Osteoblast (primary cell): ENCODE results near the gene SULT4A1. TPM values are rescaled to one million over a fixed set of nuclear protein-coding genes. Genes with fewer than 3 reads are reported as not detected.
A peak's percentile ranks its signal among the peaks of the same experiment; 100 is the strongest.

ENCODE experiments used
- DNase-seq: peaks from one replicate; pipeline ENCODE4 v3.0.0; 2011; ENCODE audit warnings: low spot score, mixed read lengths; ENCODE audit not compliant: insufficient read length; ENCODE audit errors: missing footprints
- H2AFZ ChIP-seq: 2 replicates; pipeline ENCODE4 v1.6.0; 2011; ENCODE audit warnings: mild to moderate bottlenecking, low read length
- H3K27ac ChIP-seq: 2 replicates; pipeline ENCODE4 v1.5.1; 2011; ENCODE audit warnings: mild to moderate bottlenecking, low read depth, low read length, moderate library complexity
- H3K27me3 ChIP-seq: 2 replicates; pipeline ENCODE4 v1.6.0; 2012; ENCODE audit warnings: mild to moderate bottlenecking, control low read depth, inconsistent platforms, low read length, moderate library complexity; ENCODE audit not compliant: insufficient read depth
- H3K36me3 ChIP-seq: 2 replicates; pipeline ENCODE4 v1.5.1; 2011; ENCODE audit warnings: mild to moderate bottlenecking, low read length, control low read depth, moderate library complexity; ENCODE audit not compliant: insufficient read depth
- H3K4me1 ChIP-seq: 2 replicates; pipeline ENCODE4 v1.5.1; 2011; ENCODE audit warnings: mild to moderate bottlenecking, low read length, control low read depth, moderate library complexity; ENCODE audit not compliant: insufficient read depth
- H3K4me2 ChIP-seq: 2 replicates; pipeline ENCODE4 v1.6.0; 2011; ENCODE audit warnings: mild to moderate bottlenecking, low read length; ENCODE audit not compliant: insufficient read depth
- H3K4me3 ChIP-seq: fragments of 200-600 bp; sonication (generic); 3 replicates; pipeline ENCODE4 v1.5.1; 2012; ENCODE audit warnings: mild to moderate bottlenecking, low read length, inconsistent platforms; ENCODE audit not compliant: insufficient read depth
- H3K79me2 ChIP-seq: 2 replicates; pipeline ENCODE4 v1.6.0; 2012; ENCODE audit warnings: mild to moderate bottlenecking, low read length, control low read depth, inconsistent platforms; ENCODE audit not compliant: insufficient read depth
- H3K9me3 ChIP-seq: 2 replicates; pipeline ENCODE4 v1.5.1; 2011; ENCODE audit warnings: low read depth, low read length, control low read depth
- H4K20me1 ChIP-seq: 2 replicates; pipeline ENCODE4 v1.6.0; 2012; ENCODE audit warnings: mild to moderate bottlenecking, low read length, control low read depth; ENCODE audit not compliant: insufficient read depth
- CTCF ChIP-seq: IDR thresholded peaks from 2 replicates; pipeline ENCODE4 v1.5.1; 2011; ENCODE audit warnings: mild to moderate bottlenecking, low read depth, low read length, moderate library complexity; ENCODE audit errors: extremely low read depth
- total RNA-seq: library from RNA; depleted of rRNA; stranded (reverse); fragments of >200 nt; gene quantifications from 2 replicates; pipeline ENCODE4 v1.2.3, GENCODE V29; 2012

The SULT4A1 gene
- total RNA-seq, 1 donor: under 0.01 TPM

DNA sequence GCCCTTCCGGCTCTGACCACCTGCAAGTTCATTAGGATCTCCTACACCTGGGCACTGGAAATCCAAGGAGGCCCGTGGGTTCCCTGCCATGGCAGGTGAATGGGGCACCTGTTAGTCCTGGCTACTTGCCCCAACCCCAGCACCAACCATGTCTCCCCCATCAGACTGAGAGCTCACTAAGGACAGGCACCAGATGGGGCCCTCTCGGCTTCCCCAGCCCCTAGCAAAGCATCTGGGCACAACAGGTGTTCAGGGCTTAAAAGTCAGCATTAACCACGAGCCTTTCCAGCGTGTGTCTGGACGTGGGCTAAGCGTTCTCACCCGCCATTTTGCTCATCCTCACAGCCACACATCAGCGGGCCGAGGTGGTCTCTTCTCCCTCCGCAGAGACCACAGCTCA is 2.2 kb downstream of the SULT4A1 start:
- Histone ChIP-seq H3K4me2 (no peak overlapping the region), H3K9me3 (no peaks in the 10 kb centered on the region), H4K20me1 (no peaks in the 10 kb centered on the region), H3K4me1 (no peaks in the 10 kb centered on the region), H3K27me3 (peaks cover 32% of the 10 kb centered on the region), H3K79me2 (no peaks in the 10 kb centered on the region), H3K4me3 (no peak overlapping the region), H3K27ac (no peak overlapping the region), H2AFZ (no peak overlapping the region), H3K36me3 (no peaks in the 10 kb centered on the region)
- TF ChIP-seq CTCF: no peak
- peak; percentile 44 for DNase-seq

DNA sequence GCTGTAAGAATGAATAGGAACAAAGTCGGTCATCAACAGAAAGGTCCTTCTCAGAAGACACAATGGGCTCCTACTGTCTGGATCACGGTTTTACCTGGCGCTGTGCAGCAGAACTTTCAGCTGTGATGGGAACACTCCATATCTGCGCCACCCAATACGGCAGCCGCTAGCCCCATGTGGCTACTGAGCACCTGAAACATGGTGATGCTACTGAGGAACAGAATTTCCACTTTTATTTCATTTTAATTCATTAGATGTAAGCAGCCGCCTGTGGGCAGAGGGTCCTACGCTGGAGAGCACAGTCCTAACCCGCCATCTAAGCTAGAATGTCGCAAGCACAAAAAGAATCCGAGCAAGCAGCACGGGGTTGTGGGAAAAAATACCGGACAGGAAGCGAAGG is 2.7 kb downstream of the SULT4A1 start:
- Histone ChIP-seq H2AFZ (no peak overlapping the region), H3K4me1 (no peaks in the 10 kb centered on the region), H3K9me3 (no peaks in the 10 kb centered on the region), H3K27ac (no peak overlapping the region), H3K4me2 (no peak overlapping the region), H3K4me3 (no peak overlapping the region), H3K27me3 (peaks cover 32% of the 10 kb centered on the region), H3K79me2 (no peaks in the 10 kb centered on the region), H4K20me1 (no peaks in the 10 kb centered on the region), H3K36me3 (no peaks in the 10 kb centered on the region)
- DNase-seq: peak; percentile 39
- TF ChIP-seq CTCF: no peak

DNA sequence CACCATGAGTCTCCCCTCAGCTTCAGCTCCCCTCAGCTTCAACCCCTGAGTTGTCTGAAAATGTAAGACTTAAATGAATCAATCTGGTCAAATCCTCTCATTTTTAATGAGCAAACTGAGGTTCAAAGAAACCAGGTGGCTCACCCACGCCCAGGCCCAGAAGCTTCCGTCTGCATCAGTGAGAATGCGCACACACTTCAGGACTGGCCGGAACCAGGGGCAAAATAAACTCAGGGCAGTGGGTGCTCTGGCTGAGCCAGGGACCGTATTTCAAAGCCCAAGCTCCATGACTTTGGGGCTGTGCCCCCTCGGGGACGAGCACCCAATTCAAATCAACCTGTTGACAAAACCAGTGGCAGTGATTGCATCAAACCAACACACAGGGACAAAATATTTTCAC is 3.1 kb downstream of the SULT4A1 start:
- Histone ChIP-seq H3K9me3 (no peaks in the 10 kb centered on the region), H3K79me2 (no peaks in the 10 kb centered on the region)
- no peak for TF ChIP-seq CTCF

GRCh38 chr22:43858156-43858895 is 4.0 kb downstream of the SULT4A1 start:
- H3K27ac ChIP-seq: no peak overlapping the region
- no peaks in the 10 kb centered on the region for H3K9me3 ChIP-seq
- no peak overlapping the region for H3K4me2 ChIP-seq
- H3K4me3 ChIP-seq: no peak overlapping the region
- no peaks in the 10 kb centered on the region for H4K20me1 ChIP-seq
- H3K27me3 ChIP-seq: peaks cover 25% of the 10 kb centered on the region
- no peaks in the 10 kb centered on the region for H3K36me3 ChIP-seq
- DNase-seq: peak; percentile 32
- no peak overlapping the region for H2AFZ ChIP-seq
- no peak for TF ChIP-seq CTCF
- no peaks in the 10 kb centered on the region for H3K4me1 ChIP-seq
- no peaks in the 10 kb centered on the region for H3K79me2 ChIP-seq

More for the DNA sequence above, 3.1 kb downstream of the SULT4A1 start:
- Histone ChIP-seq H3K4me1 (no peaks in the 10 kb centered on the region), H3K27me3 (peaks cover 32% of the 10 kb centered on the region), H3K36me3 (no peaks in the 10 kb centered on the region), H4K20me1 (no peaks in the 10 kb centered on the region), H3K27ac (no peak overlapping the region), H3K4me2 (no peak overlapping the region), H3K4me3 (no peak overlapping the region), H2AFZ (no peak overlapping the region)
- peak; percentile 22 for DNase-seq
